ENCODE results near the gene ELK3.

Gene ELK3

GRCh38 chr12:96257550-96258103 lies 63.5 kb downstream of the ELK3 start:
- WGBS, 2 experiments (ENCODE audit: insufficient coverage in 2 of 2), result no CpG with 5 or more reads among the region's 2 CpGs
- peaks cover 28% of the 10 kb centered on the region for H3K4me1 ChIP-seq (ENCODE audit: control insufficient read depth, insufficient read depth, low read length, poor library complexity, severe bottlenecking)
- peak overlapping the region; percentile 25 for H3K27ac ChIP-seq (ENCODE audit: low read depth, low read length, severe bottlenecking)
- no peaks in the 10 kb centered on the region for H3K9me3 ChIP-seq (ENCODE audit: control insufficient read depth, low read length)
- H3K36me3 ChIP-seq (ENCODE audit: control insufficient read depth, insufficient read depth, low read length), result peaks cover 88% of the 10 kb centered on the region
- no peak overlapping the region for H3K4me3 ChIP-seq (ENCODE audit: extremely low read depth, insufficient read depth, low read length, poor library complexity, severe bottlenecking)

- WGBS, 2 experiments (ENCODE audit: insufficient coverage in 2 of 2), result 55 to 73% methylated on average over 5 of the region's 8 CpGs
Observed at GRCh38 chr12:96258104-96258961, 64.2 kb downstream of the ELK3 start.

GRCh38 chr12:96260231-96260630 lies 66.1 kb downstream of the ELK3 start:
- H3K4me3 ChIP-seq (ENCODE audit: extremely low read depth, insufficient read depth, low read length, poor library complexity, severe bottlenecking), result no peak overlapping the region
- WGBS, 2 experiments (ENCODE audit: insufficient coverage in 2 of 2), result 100% methylated on average over 1 of the region's 2 CpGs; no CpG with 5 or more reads in 1 of the 2 experiments
- peaks cover 96% of the 10 kb centered on the region for H3K36me3 ChIP-seq (ENCODE audit: control insufficient read depth, insufficient read depth, low read length)
- no peak overlapping the region for H3K27ac ChIP-seq (ENCODE audit: low read depth, low read length, severe bottlenecking)
- H3K9me3 ChIP-seq (ENCODE audit: control insufficient read depth, low read length), result no peaks in the 10 kb centered on the region
- H3K4me1 ChIP-seq (ENCODE audit: control insufficient read depth, insufficient read depth, low read length, poor library complexity, severe bottlenecking), result peaks cover 17% of the 10 kb centered on the region

More at GRCh38 chr12:96258104-96258961, 64.2 kb downstream of the ELK3 start:
- Histone ChIP-seq H3K36me3 (ENCODE audit: control insufficient read depth, insufficient read depth, low read length) (peaks cover 88% of the 10 kb centered on the region), H3K4me3 (ENCODE audit: extremely low read depth, insufficient read depth, low read length, poor library complexity, severe bottlenecking) (no peak overlapping the region), H3K27ac (ENCODE audit: low read depth, low read length, severe bottlenecking) (peak overlapping the region; percentile 25), H3K9me3 (ENCODE audit: control insufficient read depth, low read length) (no peaks in the 10 kb centered on the region), H3K4me1 (ENCODE audit: control insufficient read depth, insufficient read depth, low read length, poor library complexity, severe bottlenecking) (peaks cover 27% of the 10 kb centered on the region)

GRCh38 chr12:96260644-96261043 lies 66.5 kb downstream of the ELK3 start:
- 77 to 100% methylated on average over 3 of the region's 3 CpGs for WGBS, 2 experiments (ENCODE audit: insufficient coverage in 2 of 2)
- no peaks in the 10 kb centered on the region for H3K9me3 ChIP-seq (ENCODE audit: control insufficient read depth, low read length)
- peaks cover 97% of the 10 kb centered on the region for H3K36me3 ChIP-seq (ENCODE audit: control insufficient read depth, insufficient read depth, low read length)
- H3K4me1 ChIP-seq (ENCODE audit: control insufficient read depth, insufficient read depth, low read length, poor library complexity, severe bottlenecking), result peaks cover 13% of the 10 kb centered on the region
- H3K4me3 ChIP-seq (ENCODE audit: extremely low read depth, insufficient read depth, low read length, poor library complexity, severe bottlenecking), result no peak overlapping the region
- no peak overlapping the region for H3K27ac ChIP-seq (ENCODE audit: low read depth, low read length, severe bottlenecking)

GRCh38 chr12:96261557-96261956 lies 67.4 kb downstream of the ELK3 start:
- no peaks in the 10 kb centered on the region for H3K9me3 ChIP-seq (ENCODE audit: control insufficient read depth, low read length)
- H3K27ac ChIP-seq (ENCODE audit: low read depth, low read length, severe bottlenecking), result peak overlapping the region; percentile 36
- H3K36me3 ChIP-seq (ENCODE audit: control insufficient read depth, insufficient read depth, low read length), result peaks cover 88% of the 10 kb centered on the region
- whole genome bisulfite sequencing, 2 experiments (ENCODE audit: insufficient coverage in 2 of 2), result no CpG with 5 or more reads among the region's 5 CpGs
- H3K4me1 ChIP-seq (ENCODE audit: control insufficient read depth, insufficient read depth, low read length, poor library complexity, severe bottlenecking), result peaks cover 10% of the 10 kb centered on the region
- no peak overlapping the region for H3K4me3 ChIP-seq (ENCODE audit: extremely low read depth, insufficient read depth, low read length, poor library complexity, severe bottlenecking)

GRCh38 chr12:96263449-96263902 lies 69.3 kb downstream of the ELK3 start:
- Histone ChIP-seq H3K36me3 (ENCODE audit: control insufficient read depth, insufficient read depth, low read length) (peaks cover 83% of the 10 kb centered on the region), H3K27ac (ENCODE audit: low read depth, low read length, severe bottlenecking) (peak overlapping the region; percentile 30), H3K4me3 (ENCODE audit: extremely low read depth, insufficient read depth, low read length, poor library complexity, severe bottlenecking) (no peak overlapping the region), H3K4me1 (ENCODE audit: control insufficient read depth, insufficient read depth, low read length, poor library complexity, severe bottlenecking) (peaks cover 7% of the 10 kb centered on the region), H3K9me3 (ENCODE audit: control insufficient read depth, low read length) (no peaks in the 10 kb centered on the region)
- WGBS, 2 experiments (ENCODE audit: insufficient coverage in 2 of 2), result 92 to 96% methylated on average over 10 to 11 of the region's 11 CpGs

GRCh38 chr12:96265400-96265799 lies 71.2 kb downstream of the ELK3 start:
- no peaks in the 10 kb centered on the region for H3K9me3 ChIP-seq (ENCODE audit: control insufficient read depth, low read length)
- no peak overlapping the region for H3K4me3 ChIP-seq (ENCODE audit: extremely low read depth, insufficient read depth, low read length, poor library complexity, severe bottlenecking)
- H3K36me3 ChIP-seq (ENCODE audit: control insufficient read depth, insufficient read depth, low read length), result peaks cover 83% of the 10 kb centered on the region
- peaks cover 4% of the 10 kb centered on the region for H3K4me1 ChIP-seq (ENCODE audit: control insufficient read depth, insufficient read depth, low read length, poor library complexity, severe bottlenecking)
- WGBS, 2 experiments (ENCODE audit: insufficient coverage in 2 of 2), result no CpG with 5 or more reads among the region's 2 CpGs
- no peak overlapping the region for H3K27ac ChIP-seq (ENCODE audit: low read depth, low read length, severe bottlenecking)

GRCh38 chr12:96265836-96266235 lies 71.7 kb downstream of the ELK3 start:
- Histone ChIP-seq H3K4me3 (ENCODE audit: extremely low read depth, insufficient read depth, low read length, poor library complexity, severe bottlenecking) (no peak overlapping the region), H3K4me1 (ENCODE audit: control insufficient read depth, insufficient read depth, low read length, poor library complexity, severe bottlenecking) (peaks cover 4% of the 10 kb centered on the region), H3K9me3 (ENCODE audit: control insufficient read depth, low read length) (no peaks in the 10 kb centered on the region), H3K27ac (ENCODE audit: low read depth, low read length, severe bottlenecking) (no peak overlapping the region), H3K36me3 (ENCODE audit: control insufficient read depth, insufficient read depth, low read length) (peaks cover 83% of the 10 kb centered on the region)
- WGBS, 2 experiments (ENCODE audit: insufficient coverage in 2 of 2), result no CpG with 5 or more reads among the region's 1 CpG

GRCh38 chr12:96266238-96266637 lies 72.1 kb downstream of the ELK3 start:
- Histone ChIP-seq H3K4me1 (ENCODE audit: control insufficient read depth, insufficient read depth, low read length, poor library complexity, severe bottlenecking) (peaks cover 4% of the 10 kb centered on the region), H3K36me3 (ENCODE audit: control insufficient read depth, insufficient read depth, low read length) (peaks cover 83% of the 10 kb centered on the region), H3K4me3 (ENCODE audit: extremely low read depth, insufficient read depth, low read length, poor library complexity, severe bottlenecking) (no peak overlapping the region), H3K9me3 (ENCODE audit: control insufficient read depth, low read length) (no peaks in the 10 kb centered on the region), H3K27ac (ENCODE audit: low read depth, low read length, severe bottlenecking) (no peak overlapping the region)
- 100% methylated on average over 1 to 2 of the region's 2 CpGs for WGBS, 2 experiments (ENCODE audit: insufficient coverage in 2 of 2)

- Histone ChIP-seq H3K27ac (ENCODE audit: low read depth, low read length, severe bottlenecking) (no peak overlapping the region), H3K4me1 (ENCODE audit: control insufficient read depth, insufficient read depth, low read length, poor library complexity, severe bottlenecking) (no peaks in the 10 kb centered on the region), H3K36me3 (ENCODE audit: control insufficient read depth, insufficient read depth, low read length) (peaks cover 70% of the 10 kb centered on the region), H3K9me3 (ENCODE audit: control insufficient read depth, low read length) (no peaks in the 10 kb centered on the region), H3K4me3 (ENCODE audit: extremely low read depth, insufficient read depth, low read length, poor library complexity, severe bottlenecking) (no peak overlapping the region)
- WGBS, 2 experiments (ENCODE audit: insufficient coverage in 2 of 2), result 98 to 100% methylated on average over 1 to 4 of the region's 8 CpGs
Observed at GRCh38 chr12:96271469-96272199, 77.5 kb downstream of the ELK3 start.
